GM18909 (cell line): ENCODE data around the gene DNAH8.
"Not testable (repeated sequence)": the region's sequence is repeated elsewhere in the genome, so short reads cannot be mapped to it uniquely, and the experiment has no call there.

Experiments
- ATAC-seq: cut with Tn5 transposase; IDR thresholded peaks from one replicate; pipeline ENCODE4 v1.9.1; 2021; ENCODE audit warnings: mild to moderate bottlenecking; ENCODE audit not compliant: unreplicated experiment, poor library complexity

Gene DNAH8

GRCh38 chr6:38784506-38785235, 69.6 kb downstream of the DNAH8 start:
- no peak for ATAC-seq

- ATAC-seq, result no peak
Measured at GRCh38 chr6:38786486-38786885, 71.4 kb downstream of the DNAH8 start.

- no peak for ATAC-seq
Measured at GRCh38 chr6:38789256-38789655, 74.1 kb downstream of the DNAH8 start.

GRCh38 chr6:38792356-38792755, 77.2 kb downstream of the DNAH8 start:
- no peak for ATAC-seq

- ATAC-seq, result no peak
Measured at GRCh38 chr6:38794682-38795081, 79.6 kb downstream of the DNAH8 start.

- ATAC-seq, result no peak
Measured at GRCh38 chr6:38796006-38796405, 80.9 kb downstream of the DNAH8 start.

GRCh38 chr6:38796437-38796836, 81.3 kb downstream of the DNAH8 start:
- not testable (repeated sequence) for ATAC-seq

GRCh38 chr6:38796850-38797249, 81.7 kb downstream of the DNAH8 start:
- no peak for ATAC-seq

GRCh38 chr6:38797391-38797790, 82.3 kb downstream of the DNAH8 start:
- no peak for ATAC-seq

GRCh38 chr6:38799529-38800184, 84.5 kb downstream of the DNAH8 start:
- no peak for ATAC-seq

- ATAC-seq, result no peak
Measured at GRCh38 chr6:38801305-38801704, 86.2 kb downstream of the DNAH8 start.

- ATAC-seq, result no peak
Measured at GRCh38 chr6:38802497-38802896, 87.4 kb downstream of the DNAH8 start.

- no peak for ATAC-seq
Measured at GRCh38 chr6:38803129-38803528, 88.0 kb downstream of the DNAH8 start.

- no peak for ATAC-seq
Measured at GRCh38 chr6:38804358-38804757, 89.2 kb downstream of the DNAH8 start.

GRCh38 chr6:38805127-38805655, 90.1 kb downstream of the DNAH8 start:
- ATAC-seq, result no peak

GRCh38 chr6:38805692-38806091, 90.6 kb downstream of the DNAH8 start:
- no peak for ATAC-seq

GRCh38 chr6:38806271-38806670, 91.2 kb downstream of the DNAH8 start:
- peak; percentile 52 for ATAC-seq

GRCh38 chr6:38806833-38807232, 91.7 kb downstream of the DNAH8 start:
- no peak for ATAC-seq

GRCh38 chr6:38808039-38808438, 92.9 kb downstream of the DNAH8 start:
- no peak for ATAC-seq

GRCh38 chr6:38813041-38813823, 98.1 kb downstream of the DNAH8 start:
- ATAC-seq, result no peak

GRCh38 chr6:38814761-38815160, 99.7 kb downstream of the DNAH8 start:
- no peak for ATAC-seq
